ENCODE data around the gene NFKBIL1. TPM values are rescaled to one million over a fixed set of nuclear protein-coding genes. Genes with fewer than 3 reads are reported as not detected.

NFKBIL1 gene
- total RNA-seq, 1 donor from 2014 or later = 33.2 TPM

DNA sequence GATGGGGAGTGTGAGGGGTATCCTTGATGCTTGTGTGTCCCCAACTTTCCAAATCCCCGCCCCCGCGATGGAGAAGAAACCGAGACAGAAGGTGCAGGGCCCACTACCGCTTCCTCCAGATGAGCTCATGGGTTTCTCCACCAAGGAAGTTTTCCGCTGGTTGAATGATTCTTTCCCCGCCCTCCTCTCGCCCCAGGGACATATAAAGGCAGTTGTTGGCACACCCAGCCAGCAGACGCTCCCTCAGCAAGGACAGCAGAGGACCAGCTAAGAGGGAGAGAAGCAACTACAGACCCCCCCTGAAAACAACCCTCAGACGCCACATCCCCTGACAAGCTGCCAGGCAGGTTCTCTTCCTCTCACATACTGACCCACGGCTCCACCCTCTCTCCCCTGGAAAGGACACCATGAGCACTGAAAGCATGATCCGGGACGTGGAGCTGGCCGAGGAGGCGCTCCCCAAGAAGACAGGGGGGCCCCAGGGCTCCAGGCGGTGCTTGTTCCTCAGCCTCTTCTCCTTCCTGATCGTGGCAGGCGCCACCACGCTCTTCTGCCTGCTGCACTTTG lies 28.0 kb downstream of the NFKBIL1 start, which contains the start of gene TNF:
TSS of gene TNF (plus strand) at position 231 of the 567 bp plus-strand sequence. CDS start at position 408, 177 bp downstream.
- H3K27me3 Mint-ChIP-seq (ENCODE audit: unreplicated experiment) = no peaks in the 10 kb centered on the region
- TF ChIP-seq, protein P1, sequence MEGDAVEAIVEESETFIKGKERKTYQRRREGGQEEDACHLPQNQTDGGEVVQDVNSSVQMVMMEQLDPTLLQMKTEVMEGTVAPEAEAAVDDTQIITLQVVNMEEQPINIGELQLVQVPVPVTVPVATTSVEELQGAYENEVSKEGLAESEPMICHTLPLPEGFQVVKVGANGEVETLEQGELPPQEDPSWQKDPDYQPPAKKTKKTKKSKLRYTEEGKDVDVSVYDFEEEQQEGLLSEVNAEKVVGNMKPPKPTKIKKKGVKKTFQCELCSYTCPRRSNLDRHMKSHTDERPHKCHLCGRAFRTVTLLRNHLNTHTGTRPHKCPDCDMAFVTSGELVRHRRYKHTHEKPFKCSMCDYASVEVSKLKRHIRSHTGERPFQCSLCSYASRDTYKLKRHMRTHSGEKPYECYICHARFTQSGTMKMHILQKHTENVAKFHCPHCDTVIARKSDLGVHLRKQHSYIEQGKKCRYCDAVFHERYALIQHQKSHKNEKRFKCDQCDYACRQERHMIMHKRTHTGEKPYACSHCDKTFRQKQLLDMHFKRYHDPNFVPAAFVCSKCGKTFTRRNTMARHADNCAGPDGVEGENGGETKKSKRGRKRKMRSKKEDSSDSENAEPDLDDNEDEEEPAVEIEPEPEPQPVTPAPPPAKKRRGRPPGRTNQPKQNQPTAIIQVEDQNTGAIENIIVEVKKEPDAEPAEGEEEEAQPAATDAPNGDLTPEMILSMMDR (IDR thresholded peaks at IDR 0.05) = no peak
- DNase-seq (ENCODE audit: extremely low spot score, unreplicated experiment) = no peak
- H3K36me3 Mint-ChIP-seq (ENCODE audit: unreplicated experiment) = no peaks in the 10 kb centered on the region
- H3K4me1 Mint-ChIP-seq (ENCODE audit: unreplicated experiment) = peaks cover 4% of the 10 kb centered on the region
- H3K4me3 Mint-ChIP-seq (ENCODE audit: unreplicated experiment) = no peak within 1 kb of the TSS
- H3K9me3 Mint-ChIP-seq (ENCODE audit: unreplicated experiment) = no peaks in the 10 kb centered on the region
- no peak within 1 kb of the TSS for H3K27ac Mint-ChIP-seq (ENCODE audit: unreplicated experiment)

DNA sequence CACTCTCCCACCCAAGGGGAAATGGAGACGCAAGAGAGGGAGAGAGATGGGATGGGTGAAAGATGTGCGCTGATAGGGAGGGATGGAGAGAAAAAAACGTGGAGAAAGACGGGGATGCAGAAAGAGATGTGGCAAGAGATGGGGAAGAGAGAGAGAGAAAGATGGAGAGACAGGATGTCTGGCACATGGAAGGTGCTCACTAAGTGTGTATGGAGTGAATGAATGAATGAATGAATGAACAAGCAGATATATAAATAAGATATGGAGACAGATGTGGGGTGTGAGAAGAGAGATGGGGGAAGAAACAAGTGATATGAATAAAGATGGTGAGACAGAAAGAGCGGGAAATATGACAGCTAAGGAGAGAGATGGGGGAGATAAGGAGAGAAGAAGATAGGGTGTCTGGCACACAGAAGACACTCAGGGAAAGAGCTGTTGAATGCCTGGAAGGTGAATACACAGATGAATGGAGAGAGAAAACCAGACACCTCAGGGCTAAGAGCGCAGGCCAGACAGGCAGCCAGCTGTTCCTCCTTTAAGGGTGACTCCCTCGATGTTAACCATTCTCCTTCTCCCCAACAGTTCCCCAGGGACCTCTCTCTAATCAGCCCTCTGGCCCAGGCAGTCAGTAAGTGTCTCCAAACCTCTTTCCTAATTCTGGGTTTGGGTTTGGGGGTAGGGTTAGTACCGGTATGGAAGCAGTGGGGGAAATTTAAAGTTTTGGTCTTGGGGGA lies 28.7 kb downstream of the NFKBIL1 start:
- TF ChIP-seq, protein P1 (IDR thresholded peaks at IDR 0.05) = no peak
- Mint-ChIP-seq H3K27me3 (ENCODE audit: unreplicated experiment) (no peaks in the 10 kb centered on the region), H3K4me1 (ENCODE audit: unreplicated experiment) (peaks cover 7% of the 10 kb centered on the region), H3K4me3 (ENCODE audit: unreplicated experiment) (no peak overlapping the region), H3K9me3 (ENCODE audit: unreplicated experiment) (no peaks in the 10 kb centered on the region), H3K27ac (ENCODE audit: unreplicated experiment) (no peak overlapping the region), H3K36me3 (ENCODE audit: unreplicated experiment) (no peaks in the 10 kb centered on the region)
- DNase-seq (ENCODE audit: extremely low spot score, unreplicated experiment) = no peak

DNA sequence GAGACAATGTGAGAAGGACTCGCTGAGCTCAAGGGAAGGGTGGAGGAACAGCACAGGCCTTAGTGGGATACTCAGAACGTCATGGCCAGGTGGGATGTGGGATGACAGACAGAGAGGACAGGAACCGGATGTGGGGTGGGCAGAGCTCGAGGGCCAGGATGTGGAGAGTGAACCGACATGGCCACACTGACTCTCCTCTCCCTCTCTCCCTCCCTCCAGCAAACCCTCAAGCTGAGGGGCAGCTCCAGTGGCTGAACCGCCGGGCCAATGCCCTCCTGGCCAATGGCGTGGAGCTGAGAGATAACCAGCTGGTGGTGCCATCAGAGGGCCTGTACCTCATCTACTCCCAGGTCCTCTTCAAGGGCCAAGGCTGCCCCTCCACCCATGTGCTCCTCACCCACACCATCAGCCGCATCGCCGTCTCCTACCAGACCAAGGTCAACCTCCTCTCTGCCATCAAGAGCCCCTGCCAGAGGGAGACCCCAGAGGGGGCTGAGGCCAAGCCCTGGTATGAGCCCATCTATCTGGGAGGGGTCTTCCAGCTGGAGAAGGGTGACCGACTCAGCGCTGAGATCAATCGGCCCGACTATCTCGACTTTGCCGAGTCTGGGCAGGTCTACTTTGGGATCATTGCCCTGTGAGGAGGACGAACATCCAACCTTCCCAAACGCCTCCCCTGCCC lies 29.6 kb downstream of the NFKBIL1 start:
- no peak for DNase-seq (ENCODE audit: extremely low spot score, unreplicated experiment)
- H3K27ac Mint-ChIP-seq (ENCODE audit: unreplicated experiment) = no peak overlapping the region
- H3K9me3 Mint-ChIP-seq (ENCODE audit: unreplicated experiment) = no peaks in the 10 kb centered on the region
- H3K27me3 Mint-ChIP-seq (ENCODE audit: unreplicated experiment) = no peaks in the 10 kb centered on the region
- H3K4me3 Mint-ChIP-seq (ENCODE audit: unreplicated experiment) = no peak overlapping the region
- H3K4me1 Mint-ChIP-seq (ENCODE audit: unreplicated experiment) = peaks cover 16% of the 10 kb centered on the region
- no peaks in the 10 kb centered on the region for H3K36me3 Mint-ChIP-seq (ENCODE audit: unreplicated experiment)
- TF ChIP-seq, protein P1 (IDR thresholded peaks at IDR 0.05) = no peak

DNA sequence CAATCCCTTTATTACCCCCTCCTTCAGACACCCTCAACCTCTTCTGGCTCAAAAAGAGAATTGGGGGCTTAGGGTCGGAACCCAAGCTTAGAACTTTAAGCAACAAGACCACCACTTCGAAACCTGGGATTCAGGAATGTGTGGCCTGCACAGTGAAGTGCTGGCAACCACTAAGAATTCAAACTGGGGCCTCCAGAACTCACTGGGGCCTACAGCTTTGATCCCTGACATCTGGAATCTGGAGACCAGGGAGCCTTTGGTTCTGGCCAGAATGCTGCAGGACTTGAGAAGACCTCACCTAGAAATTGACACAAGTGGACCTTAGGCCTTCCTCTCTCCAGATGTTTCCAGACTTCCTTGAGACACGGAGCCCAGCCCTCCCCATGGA lies 30.2 kb downstream of the NFKBIL1 start:
- H3K9me3 Mint-ChIP-seq (ENCODE audit: unreplicated experiment) = no peaks in the 10 kb centered on the region
- peaks cover 16% of the 10 kb centered on the region for H3K4me1 Mint-ChIP-seq (ENCODE audit: unreplicated experiment)
- no peaks in the 10 kb centered on the region for H3K27me3 Mint-ChIP-seq (ENCODE audit: unreplicated experiment)
- no peak for DNase-seq (ENCODE audit: extremely low spot score, unreplicated experiment)
- no peaks in the 10 kb centered on the region for H3K36me3 Mint-ChIP-seq (ENCODE audit: unreplicated experiment)
- H3K27ac Mint-ChIP-seq (ENCODE audit: unreplicated experiment) = no peak overlapping the region
- H3K4me3 Mint-ChIP-seq (ENCODE audit: unreplicated experiment) = no peak overlapping the region
- TF ChIP-seq, protein P1 (IDR thresholded peaks at IDR 0.05) = no peak
